Measurements from ENCODE around the gene HELZ2. TPM values are rescaled to one million over a fixed set of nuclear protein-coding genes. Genes with fewer than 3 reads are reported as not detected.

HELZ2 gene
- polyA plus RNA-seq, 3 donors, result 3.0 to 15.5 (median 3.3) TPM

DNA sequence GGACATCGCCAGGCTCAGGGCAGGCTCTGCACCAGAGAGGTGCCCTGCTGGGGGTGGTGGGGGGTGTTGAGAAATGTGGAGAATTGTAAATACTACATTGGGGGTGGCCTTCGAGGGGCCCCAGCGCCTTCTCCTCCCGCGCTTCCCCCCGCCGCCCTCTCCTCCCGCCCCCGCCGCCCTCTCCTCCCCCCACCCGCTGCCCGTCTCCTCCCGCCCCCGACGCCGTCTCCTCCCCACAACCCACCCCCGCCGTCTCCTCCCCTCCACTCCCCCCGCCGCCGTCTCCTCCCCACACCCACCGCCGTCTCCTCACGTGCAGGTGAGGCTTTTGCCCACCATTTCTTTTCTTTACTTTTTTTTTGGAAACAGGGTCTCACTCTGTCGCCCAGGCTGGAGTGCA, 25.0 kb downstream of the HELZ2 start:
- Histone ChIP-seq H3K27me3 (ENCODE audit: control insufficient read depth in 2 of 2, insufficient read depth in 2 of 2, low read length in 2 of 2) (peaks cover 0 to 58% of the 10 kb centered on the region in 2 donors), H3K4me1 (ENCODE audit: control insufficient read depth in 1 of 2, insufficient read depth in 2 of 2, low read length in 2 of 2) (peaks cover 15 to 19% of the 10 kb centered on the region in 2 donors), H3K4me3 (replicated peaks in 1 of 3; ENCODE audit: low read depth in 2 of 3, low read length in 3 of 3) (no peak overlapping the region), H3K4me2 (replicated peaks; ENCODE audit: extremely low read depth, low read length, poor library complexity, severe bottlenecking) (no peak overlapping the region), H2AFZ (ENCODE audit: insufficient read depth, low read depth, low read length, poor library complexity, severe bottlenecking) (no peak overlapping the region), H3K9me3 (replicated peaks in 1 of 2; ENCODE audit: control insufficient read depth in 1 of 2, insufficient read depth in 1 of 2, low read length in 2 of 2) (peaks cover 0 to 7% of the 10 kb centered on the region in 2 donors), H3K79me2 (ENCODE audit: insufficient read depth, low read length) (no peaks in the 10 kb centered on the region), H3K36me3 (replicated peaks in 1 of 2; ENCODE audit: control insufficient read depth in 1 of 2, insufficient read depth in 2 of 2, low read length in 2 of 2) (no peaks in the 10 kb centered on the region), H3K27ac (ENCODE audit: low read depth in 1 of 2, low read length in 2 of 2) (no peak overlapping the region), H4K20me1 (ENCODE audit: insufficient read depth, low read length) (peaks cover 4% of the 10 kb centered on the region), H3K9ac (ENCODE audit: insufficient read depth, low read length, poor library complexity, severe bottlenecking) (no peak overlapping the region)
- H3K4me3 Mint-ChIP-seq, result peak overlapping the region in 1 of 2 donors; percentile 65
- H3K27me3 Mint-ChIP-seq (ENCODE audit: low read depth in 3 of 3), result peaks cover 42 to 89% (median 58%) of the 10 kb centered on the region in 3 donors
- DNase-seq, result no peak
- no peak overlapping the region for H3K27ac Mint-ChIP-seq
- TF ChIP-seq, protein P1, sequence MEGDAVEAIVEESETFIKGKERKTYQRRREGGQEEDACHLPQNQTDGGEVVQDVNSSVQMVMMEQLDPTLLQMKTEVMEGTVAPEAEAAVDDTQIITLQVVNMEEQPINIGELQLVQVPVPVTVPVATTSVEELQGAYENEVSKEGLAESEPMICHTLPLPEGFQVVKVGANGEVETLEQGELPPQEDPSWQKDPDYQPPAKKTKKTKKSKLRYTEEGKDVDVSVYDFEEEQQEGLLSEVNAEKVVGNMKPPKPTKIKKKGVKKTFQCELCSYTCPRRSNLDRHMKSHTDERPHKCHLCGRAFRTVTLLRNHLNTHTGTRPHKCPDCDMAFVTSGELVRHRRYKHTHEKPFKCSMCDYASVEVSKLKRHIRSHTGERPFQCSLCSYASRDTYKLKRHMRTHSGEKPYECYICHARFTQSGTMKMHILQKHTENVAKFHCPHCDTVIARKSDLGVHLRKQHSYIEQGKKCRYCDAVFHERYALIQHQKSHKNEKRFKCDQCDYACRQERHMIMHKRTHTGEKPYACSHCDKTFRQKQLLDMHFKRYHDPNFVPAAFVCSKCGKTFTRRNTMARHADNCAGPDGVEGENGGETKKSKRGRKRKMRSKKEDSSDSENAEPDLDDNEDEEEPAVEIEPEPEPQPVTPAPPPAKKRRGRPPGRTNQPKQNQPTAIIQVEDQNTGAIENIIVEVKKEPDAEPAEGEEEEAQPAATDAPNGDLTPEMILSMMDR (IDR thresholded peaks at IDR 0.05), result no peak
- no peaks in the 10 kb centered on the region for H3K36me3 Mint-ChIP-seq
- peaks cover 9% of the 10 kb centered on the region for H3K4me1 Mint-ChIP-seq
- 40% methylated on average over 1 of the region's 25 CpGs for WGBS (ENCODE audit: insufficient coverage)
- H3K9me3 Mint-ChIP-seq, result peaks cover 2 to 9% (median 6%) of the 10 kb centered on the region in 7 donors
- intact Hi-C loops (cut with micrococcal nuclease), result no loop called here

- peaks cover 0 to 7% of the 10 kb centered on the region in 2 donors for H3K9me3 ChIP-seq (replicated peaks in 1 of 2; ENCODE audit: control insufficient read depth in 1 of 2, insufficient read depth in 1 of 2, low read length in 2 of 2)
- no peak overlapping the region for H3K4me3 ChIP-seq (replicated peaks in 1 of 3; ENCODE audit: low read depth in 2 of 3, low read length in 3 of 3)
- H3K79me2 ChIP-seq (ENCODE audit: insufficient read depth, low read length), result no peaks in the 10 kb centered on the region
- Mint-ChIP-seq H3K36me3 (no peaks in the 10 kb centered on the region), H3K4me3 (peak overlapping the region in 1 of 2 donors; percentile 65), H3K4me1 (peaks cover 9% of the 10 kb centered on the region), H3K27me3 (ENCODE audit: low read depth in 3 of 3) (peaks cover 42 to 88% (median 58%) of the 10 kb centered on the region in 3 donors), H3K27ac (no peak overlapping the region), H3K9me3 (peaks cover 2 to 9% (median 6%) of the 10 kb centered on the region in 7 donors)
- peaks cover 0 to 55% of the 10 kb centered on the region in 2 donors for H3K27me3 ChIP-seq (ENCODE audit: control insufficient read depth in 2 of 2, insufficient read depth in 2 of 2, low read length in 2 of 2)
- TF ChIP-seq, protein P1 (IDR thresholded peaks at IDR 0.05), result no peak
- 69% methylated on average over 6 of the region's 11 CpGs for WGBS (ENCODE audit: insufficient coverage)
- no peak overlapping the region for H3K9ac ChIP-seq (ENCODE audit: insufficient read depth, low read length, poor library complexity, severe bottlenecking)
- no peak overlapping the region for H2AFZ ChIP-seq (ENCODE audit: insufficient read depth, low read depth, low read length, poor library complexity, severe bottlenecking)
- intact Hi-C loops (cut with micrococcal nuclease), result no loop called here
- DNase-seq, result no peak
- H4K20me1 ChIP-seq (ENCODE audit: insufficient read depth, low read length), result peaks cover 4% of the 10 kb centered on the region
- no peak overlapping the region for H3K4me2 ChIP-seq (replicated peaks; ENCODE audit: extremely low read depth, low read length, poor library complexity, severe bottlenecking)
- H3K27ac ChIP-seq (ENCODE audit: low read depth in 1 of 2, low read length in 2 of 2), result no peak overlapping the region
- peaks cover 11 to 14% of the 10 kb centered on the region in 2 donors for H3K4me1 ChIP-seq (ENCODE audit: control insufficient read depth in 1 of 2, insufficient read depth in 2 of 2, low read length in 2 of 2)
- H3K36me3 ChIP-seq (replicated peaks in 1 of 2; ENCODE audit: control insufficient read depth in 1 of 2, insufficient read depth in 2 of 2, low read length in 2 of 2), result no peaks in the 10 kb centered on the region
These were observed 25.5 kb downstream of the HELZ2 start for GRCh38 chr20:63548542-63548941.

All from CD14-positive monocyte (primary cell).